Left lung (tissue), 10 donors: ENCODE results near the gene MRGPRX2. TPM values are rescaled to one million over a fixed set of nuclear protein-coding genes. Genes with fewer than 3 reads are reported as not detected.
A peak's percentile ranks its signal among the peaks of the same experiment; 100 is the strongest.

Source experiments
- ATAC-seq: fragments of 200-7000 bp; cut with Tn5 transposase; one replicate; pipeline ENCODE4 v1.9.1; 2020; ENCODE audit warnings: moderate library complexity
- DNase-seq, 4 donors: peaks; one replicate each; pipeline ENCODE4 v3.0.0-alpha.2; 2013 to 2020
- H3K27ac ChIP-seq, 2 donors: fragments of 200-600 bp; sonication (generic) in 1 of 2; one replicate each; pipeline versions ENCODE4 v1.5.0 to v1.8.0; 2020 to 2021
- H3K27me3 ChIP-seq, 2 donors: fragments of 200-600 bp; sonication (generic) in 1 of 2; one replicate each; pipeline versions ENCODE4 v1.5.0 to v1.8.0; 2020 to 2021
- H3K36me3 ChIP-seq, 2 donors: fragments of 200-600 bp; sonication (generic) in 1 of 2; one replicate each; pipeline versions ENCODE4 v1.5.0 to v1.8.0; 2020 to 2021
- H3K4me1 ChIP-seq, 2 donors: fragments of 200-600 bp; one replicate each; pipeline ENCODE4 v1.8.0; 2021
- H3K4me3 ChIP-seq, 2 donors: fragments of 200-600 bp; sonication (generic) in 1 of 2; one replicate each; pipeline versions ENCODE4 v1.5.0 to v1.8.0; 2020 to 2021; ENCODE audit warnings: mild to moderate bottlenecking in 1 of 2
- H3K9me3 ChIP-seq, 2 donors: fragments of 200-600 bp; sonication (generic) in 1 of 2; one replicate each; pipeline versions ENCODE4 v1.5.0 to v1.8.0; 2020 to 2021
- CTCF ChIP-seq, 2 donors: fragments of 200-600 bp; sonication (generic) in 1 of 2; IDR thresholded peaks; one replicate each; pipeline versions ENCODE4 v1.5.0 to v1.8.0; 2021; ENCODE audit warnings: antibody characterized with exemption in 2 of 2
- intact Hi-C, 2 donors: fragments of 100-400 bp; cut with DNase I; formaldehyde crosslinking; loops; one replicate each; pipeline versions ENCODE4 v1.11.2 to v1.14.2; 2022
- polyA plus RNA-seq, 6 donors: library from polyadenylated mRNA; unstranded; fragments of 120-200 nt; gene quantifications; one replicate each; pipeline ENCODE4 v1.2.1, GENCODE V29; 2013; ENCODE audit not compliant: insufficient read length in 6 of 6
- total RNA-seq, 2 donors: library from RNA; stranded (reverse); fragmentation: NEBNext Ultra II Directional; extraction: Animal tissue kit (Norgen Biotek cat#: 25700); gene quantifications; one replicate each; pipeline ENCODE4 v1.2.1, GENCODE V29; 2021
- donor health status: DM: no; HTN: yes; CAD: no.
- donor health status: DM: no; HTN: no; CAD: no.

MRGPRX2 gene
- total and polyA plus RNA-seq, 8 donors: not detected

- intact Hi-C loops: no loop called here
- no peak for DNase-seq
- no peak for ATAC-seq
Measured at GRCh38 chr11:19087658-19088057, 27.1 kb upstream of the MRGPRX2 start.

GRCh38 chr11:19084661-19085315 is 24.3 kb upstream of the MRGPRX2 start:
- DNase-seq (no peak), ATAC-seq (no peak)
- Histone ChIP-seq H3K9me3 (no peaks in the 10 kb centered on the region), H3K27ac (no peak overlapping the region), H3K4me3 (no peak overlapping the region), H3K36me3 (no peaks in the 10 kb centered on the region), H3K4me1 (no peaks in the 10 kb centered on the region), H3K27me3 (no peaks in the 10 kb centered on the region)
- intact Hi-C loops: no loop called here
- TF ChIP-seq CTCF (IDR thresholded peaks at IDR 0.05): no peak

More at GRCh38 chr11:19087658-19088057, 27.1 kb upstream of the MRGPRX2 start:
- H3K27me3 ChIP-seq: no peaks in the 10 kb centered on the region
- H3K4me3 ChIP-seq: no peak overlapping the region
- no peak for TF ChIP-seq CTCF (IDR thresholded peaks at IDR 0.05)
- no peak overlapping the region for H3K27ac ChIP-seq
- H3K9me3 ChIP-seq: no peaks in the 10 kb centered on the region
- no peaks in the 10 kb centered on the region for H3K4me1 ChIP-seq
- H3K36me3 ChIP-seq: no peaks in the 10 kb centered on the region

- ATAC-seq: no peak
- H3K36me3 ChIP-seq: no peaks in the 10 kb centered on the region
- no peak for DNase-seq
- no peak overlapping the region for H3K27ac ChIP-seq
- H3K9me3 ChIP-seq: no peaks in the 10 kb centered on the region
- H3K27me3 ChIP-seq: no peaks in the 10 kb centered on the region
- intact Hi-C loops: no loop called here
- H3K4me3 ChIP-seq: no peak overlapping the region
- no peak for TF ChIP-seq CTCF (IDR thresholded peaks at IDR 0.05)
- no peaks in the 10 kb centered on the region for H3K4me1 ChIP-seq
Measured at GRCh38 chr11:19083166-19083565, 22.6 kb upstream of the MRGPRX2 start.

- Histone ChIP-seq H3K36me3 (no peaks in the 10 kb centered on the region), H3K4me1 (no peaks in the 10 kb centered on the region), H3K9me3 (no peaks in the 10 kb centered on the region), H3K4me3 (no peak overlapping the region), H3K27ac (no peak overlapping the region), H3K27me3 (no peaks in the 10 kb centered on the region)
- intact Hi-C loops: no loop called here
- no peak for TF ChIP-seq CTCF (IDR thresholded peaks at IDR 0.05)
- peak in 3 of 4 donors; percentile 45 to 67 (median 66) for DNase-seq
- ATAC-seq: peak; percentile 67
Measured at GRCh38 chr11:19080579-19080993, 20.1 kb upstream of the MRGPRX2 start.

GRCh38 chr11:19079643-19080440 is 19.3 kb upstream of the MRGPRX2 start:
- Histone ChIP-seq H3K9me3 (no peaks in the 10 kb centered on the region), H3K27ac (no peak overlapping the region), H3K4me1 (no peaks in the 10 kb centered on the region), H3K4me3 (no peak overlapping the region), H3K36me3 (no peaks in the 10 kb centered on the region), H3K27me3 (no peaks in the 10 kb centered on the region)
- peak; percentile 43 for ATAC-seq
- no peak for TF ChIP-seq CTCF (IDR thresholded peaks at IDR 0.05)
- DNase-seq: peak in 1 of 4 donors; percentile 69
- intact Hi-C loops: loop anchor here in 1 of 2 donors (10.0 kb wide), 1 partner anchor 475 kb away; no protein-coding TSS in a partner anchor
